GM19238 (cell line): ENCODE measurements around the gene RAB30.

Source experiments
- DNase-seq: peaks from one replicate; pipeline ENCODE4 v3.0.0; 2011; ENCODE audit warnings: low spot score; ENCODE audit not compliant: insufficient read length

RAB30 gene

DNA sequence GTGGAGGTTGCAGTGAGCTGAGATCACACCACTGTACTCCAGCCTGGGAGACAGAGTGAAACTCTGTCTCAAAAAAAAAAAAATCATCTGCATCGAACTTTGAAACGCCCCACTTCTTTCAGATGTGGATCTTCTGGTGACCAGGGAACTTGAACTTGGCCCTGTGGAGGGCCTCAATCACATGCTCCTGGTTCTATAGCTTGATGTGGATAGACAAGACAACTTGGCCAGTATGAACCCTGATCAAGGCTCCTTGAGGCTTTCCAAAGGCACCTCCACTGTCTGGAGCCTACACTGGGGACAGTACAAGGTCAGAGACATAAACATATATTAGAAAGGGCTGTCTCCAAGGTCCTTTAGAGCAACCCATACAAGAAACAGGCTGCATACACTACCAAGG lies 30.6 kb downstream of the RAB30 start:
- no peak for DNase-seq

DNA sequence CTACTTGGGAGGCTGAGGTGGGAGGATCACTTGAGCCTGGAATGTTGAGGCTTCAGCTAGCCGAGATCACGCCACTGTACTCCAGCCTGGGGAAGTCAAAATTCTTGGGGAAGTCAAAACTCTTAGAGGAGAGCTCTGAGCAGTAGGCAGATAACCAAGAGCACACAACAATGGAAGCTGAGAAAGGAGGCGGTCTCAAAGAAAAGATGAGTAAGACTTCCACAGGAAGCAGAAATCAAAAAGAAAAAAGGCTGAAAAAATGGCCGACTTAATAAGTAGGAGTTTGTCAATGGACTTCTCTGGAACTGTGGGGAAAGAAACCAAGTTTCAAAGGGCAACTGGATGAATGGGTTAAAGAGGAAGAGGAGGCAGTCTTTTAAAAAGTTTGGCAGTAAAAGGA lies 32.1 kb downstream of the RAB30 start:
- DNase-seq, result no peak

DNA sequence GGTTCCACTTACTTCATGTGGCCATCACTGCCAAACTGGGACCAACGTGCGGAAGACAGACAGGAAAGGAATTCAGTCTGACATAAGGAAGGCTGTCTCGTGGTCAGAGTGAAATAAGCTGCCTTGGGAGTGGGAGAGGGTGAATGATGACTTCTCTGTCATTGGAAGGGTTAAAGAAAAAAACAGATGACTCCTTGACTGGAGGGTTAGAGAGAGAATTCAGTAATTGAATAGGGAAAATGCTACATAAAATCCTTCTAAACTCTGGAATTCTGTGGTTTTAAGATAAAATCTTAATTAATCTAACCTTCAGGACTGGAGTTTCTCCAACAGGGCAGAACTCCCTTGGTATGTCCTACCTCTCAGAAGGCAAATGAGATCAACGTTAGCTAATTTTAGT lies 33.8 kb downstream of the RAB30 start:
- DNase-seq, result no peak

DNA sequence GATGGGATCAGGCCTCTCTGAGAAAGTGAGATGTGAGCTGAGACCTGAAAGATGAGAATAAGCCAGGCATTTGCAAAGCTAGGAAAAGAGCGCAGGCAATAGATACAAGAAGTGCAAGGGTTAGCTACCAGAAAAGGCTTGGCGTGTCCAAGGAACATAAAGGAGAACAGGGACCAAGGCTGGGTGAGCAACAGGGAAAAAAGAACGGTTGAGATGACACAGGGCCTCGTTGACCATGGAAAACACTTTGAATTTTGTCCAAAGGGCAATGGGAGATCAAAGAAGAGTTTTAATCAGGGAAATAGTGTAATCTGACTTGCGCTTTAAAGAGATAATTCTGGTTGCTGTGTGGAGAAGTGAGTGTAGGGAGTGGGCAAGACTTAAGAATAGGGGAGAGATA lies 35.0 kb downstream of the RAB30 start:
- no peak for DNase-seq

- DNase-seq, result no peak
Observed at GRCh38 chr11:83035070-83035854, 36.4 kb downstream of the RAB30 start.

DNA sequence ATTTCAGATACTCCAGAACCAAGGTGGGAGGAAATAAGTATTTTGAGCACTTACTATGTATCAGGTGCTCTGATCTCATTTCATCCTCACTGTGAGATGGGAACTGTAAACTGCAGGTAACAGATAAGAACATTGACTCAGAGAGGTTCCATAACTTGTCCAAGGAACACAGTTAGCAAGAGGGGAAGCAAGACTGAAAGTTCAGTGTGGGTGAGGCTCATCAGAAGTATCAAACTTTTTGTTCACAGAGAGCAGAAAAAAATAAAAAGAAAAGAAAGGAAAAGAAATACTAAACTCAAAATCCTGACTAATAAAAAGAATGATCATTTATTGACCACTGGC lies 37.1 kb downstream of the RAB30 start:
- DNase-seq, result no peak

- no peak for DNase-seq
Observed at GRCh38 chr11:83033972-83034672, 37.6 kb downstream of the RAB30 start.

DNA sequence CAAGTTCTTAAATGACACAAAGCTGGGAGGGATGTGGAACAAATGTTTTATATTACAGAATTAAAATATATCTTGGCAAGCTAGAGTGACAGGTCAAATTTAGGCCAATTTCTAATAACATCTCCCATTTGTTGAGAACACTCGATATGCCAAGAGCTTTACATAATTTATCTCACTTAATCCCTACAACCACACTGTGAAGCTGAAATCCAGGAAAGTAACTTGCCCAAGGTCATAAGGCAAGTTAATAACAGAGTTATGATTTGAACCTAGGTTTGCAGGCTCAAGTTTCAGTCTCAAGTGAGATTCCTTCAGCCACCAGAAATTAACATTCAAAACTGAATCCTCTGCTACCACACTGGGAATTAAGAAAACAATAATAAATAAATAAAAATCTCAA lies 38.3 kb downstream of the RAB30 start:
- no peak for DNase-seq

DNA sequence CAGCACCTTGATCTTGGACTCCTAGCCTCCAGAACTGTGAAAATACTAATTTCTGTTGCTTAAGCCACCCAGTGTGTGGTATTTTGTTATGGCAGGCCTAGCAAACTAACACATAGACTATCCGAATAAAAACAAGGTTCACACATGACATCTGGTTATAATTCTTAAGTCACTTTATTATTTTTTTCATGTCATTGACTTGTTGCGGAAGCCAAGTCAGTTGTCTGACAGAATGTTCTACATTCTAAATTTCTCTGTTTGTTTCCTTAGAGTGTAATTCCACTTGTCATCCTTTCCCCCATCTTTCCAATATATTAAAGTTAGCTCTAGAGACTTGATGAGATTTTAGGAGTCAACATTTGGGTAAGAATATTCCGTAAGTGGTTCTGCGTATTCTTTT lies 40.6 kb downstream of the RAB30 start:
- no peak for DNase-seq

DNA sequence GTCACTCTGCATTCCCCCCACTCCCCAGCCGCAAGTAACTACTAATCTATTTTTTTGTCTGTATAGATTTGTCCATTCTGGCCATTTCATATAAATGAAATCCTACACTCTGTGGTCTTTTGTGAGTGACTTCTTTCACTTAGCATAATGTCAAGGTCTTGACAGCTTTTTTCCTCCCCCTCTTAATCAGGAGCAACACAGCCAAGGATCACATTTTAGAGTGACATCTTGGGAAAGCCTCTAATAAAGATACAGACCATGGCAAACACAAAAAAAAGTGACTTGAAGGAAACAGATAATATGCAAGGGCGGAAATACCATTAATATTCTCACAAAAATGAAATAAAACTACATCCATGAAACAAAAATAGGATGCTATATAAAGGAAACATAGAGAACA lies 43.9 kb downstream of the RAB30 start:
- DNase-seq, result no peak

GRCh38 chr11:83027289-83027688 lies 44.4 kb downstream of the RAB30 start:
- DNase-seq, result no peak

- DNase-seq, result no peak
Observed at GRCh38 chr11:83026229-83026628, 45.5 kb downstream of the RAB30 start.

DNA sequence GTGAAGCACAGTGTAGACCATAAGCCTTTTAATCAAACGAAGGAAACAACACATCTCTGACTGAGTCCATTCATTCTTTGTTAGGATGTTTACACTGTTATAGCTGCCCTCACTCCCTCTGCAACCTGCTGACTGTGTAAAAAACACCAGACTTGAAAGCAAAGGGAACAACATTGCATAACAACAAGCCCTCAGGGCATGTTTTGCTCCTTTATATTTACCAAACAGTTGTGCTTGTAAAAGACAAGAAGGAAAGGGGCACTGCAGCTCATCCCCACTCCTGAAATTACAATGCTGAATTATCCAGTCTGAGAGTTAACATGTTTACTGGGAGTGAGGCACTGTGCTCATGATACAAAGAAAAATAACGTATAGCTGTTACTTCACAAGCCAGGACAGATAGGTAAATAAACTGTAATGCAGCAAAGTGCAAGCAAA lies 46.4 kb downstream of the RAB30 start:
- no peak for DNase-seq

DNA sequence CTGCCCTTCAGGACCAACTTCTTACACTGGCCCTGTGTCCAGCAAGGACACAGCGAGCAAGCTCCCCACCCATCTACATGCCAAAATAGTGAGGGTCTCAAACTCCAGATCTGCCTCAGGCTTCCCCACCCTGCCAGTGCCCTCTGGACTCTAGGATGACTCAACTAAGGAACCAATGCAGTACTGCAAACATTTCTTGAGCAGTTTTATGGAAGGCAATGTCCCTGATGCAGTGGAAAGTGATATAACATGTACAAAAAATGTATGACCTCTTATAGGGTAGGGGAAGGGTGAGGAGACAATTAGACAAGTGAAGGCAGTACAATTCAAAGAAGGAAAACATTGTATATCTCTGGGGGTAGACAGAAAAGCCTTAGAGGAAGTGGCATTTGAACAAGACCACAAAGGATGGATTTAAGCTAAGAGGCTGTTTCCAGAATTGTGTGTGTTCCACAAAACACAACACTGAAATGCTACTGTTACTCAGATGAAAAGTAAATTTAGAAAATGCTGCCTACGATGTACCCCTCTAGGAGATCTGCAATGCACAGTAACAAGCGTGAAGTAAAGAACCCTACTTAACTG lies 47.3 kb downstream of the RAB30 start:
- no peak for DNase-seq

- DNase-seq, result no peak
Observed at GRCh38 chr11:83023410-83023809, 48.3 kb downstream of the RAB30 start.

- no peak for DNase-seq
Observed at GRCh38 chr11:83021780-83022125, 49.9 kb downstream of the RAB30 start.

GRCh38 chr11:83020942-83021779 lies 50.5 kb downstream of the RAB30 start:
- no peak for DNase-seq

GRCh38 chr11:83019888-83020579 lies 51.7 kb downstream of the RAB30 start:
- no peak for DNase-seq

DNA sequence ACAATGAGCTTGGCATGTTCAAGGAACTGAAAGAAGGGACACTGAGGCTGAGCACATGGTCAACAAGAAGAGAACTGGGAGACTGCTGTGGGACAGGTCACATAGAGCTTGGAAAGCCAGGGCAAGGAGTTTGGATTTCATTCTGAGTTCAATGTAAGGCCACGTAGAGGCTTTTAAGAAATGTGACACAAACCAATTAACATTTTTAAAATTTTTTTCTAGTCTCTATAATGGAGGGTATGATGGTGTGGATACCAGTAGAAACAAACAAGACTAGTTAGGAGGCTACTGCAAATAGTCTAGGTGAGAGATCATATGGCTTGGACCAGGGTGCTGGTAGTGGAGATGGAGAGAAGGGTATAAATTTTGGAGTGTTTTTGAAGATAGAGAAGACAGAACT lies 56.7 kb downstream of the RAB30 start:
- DNase-seq, result no peak

GRCh38 chr11:83012168-83013067 lies 59.3 kb downstream of the RAB30 start:
- no peak for DNase-seq
